Measurements from ENCODE around the gene ENPP1.

The ENPP1 gene

GRCh38 chr6:131787766-131788712 is 19.8 kb upstream of the ENPP1 start:
- peak; percentile 88 for DNase-seq

DNA sequence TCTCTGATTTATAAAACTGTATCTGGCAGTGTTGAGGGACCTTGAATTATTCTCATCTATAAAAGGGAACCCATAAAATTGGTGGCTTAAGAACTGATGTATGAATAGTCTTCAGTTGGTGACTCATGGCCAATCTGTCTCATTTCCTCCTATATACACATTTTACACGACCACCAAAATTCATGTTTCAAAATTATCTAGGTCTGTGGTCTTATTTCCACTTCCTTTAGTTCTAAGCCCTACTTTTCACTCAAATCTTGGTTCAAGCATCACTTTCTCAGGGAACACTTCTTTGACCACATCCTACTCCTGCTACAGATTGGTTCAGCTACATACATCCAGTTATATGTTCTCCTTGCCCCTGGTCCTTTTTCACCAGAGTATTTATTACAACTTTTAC is 18.6 kb upstream of the ENPP1 start:
- DNase-seq = no peak

- DNase-seq = no peak
Measured at GRCh38 chr6:131791476-131791875, 16.3 kb upstream of the ENPP1 start.

DNA sequence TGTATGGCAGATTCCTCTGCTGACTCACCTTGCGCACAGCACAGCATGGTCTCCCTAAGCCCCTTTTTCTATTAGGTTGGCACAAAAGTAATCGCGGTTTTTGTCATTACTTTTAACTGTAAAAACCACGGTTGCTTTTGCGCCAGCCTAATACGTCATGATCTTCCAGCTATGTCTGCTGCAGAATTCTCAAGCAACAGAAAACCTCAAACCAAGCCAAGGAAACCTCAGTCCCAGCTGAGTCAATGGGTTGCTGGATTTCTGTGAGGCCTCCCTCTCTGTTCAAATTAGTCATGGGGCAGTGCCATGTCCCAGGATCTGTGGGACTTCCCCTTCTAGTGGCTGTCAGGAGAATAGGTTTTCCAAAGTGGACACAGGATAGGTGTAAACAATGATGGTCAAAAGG is 15.7 kb upstream of the ENPP1 start:
- DNase-seq = no peak

DNA sequence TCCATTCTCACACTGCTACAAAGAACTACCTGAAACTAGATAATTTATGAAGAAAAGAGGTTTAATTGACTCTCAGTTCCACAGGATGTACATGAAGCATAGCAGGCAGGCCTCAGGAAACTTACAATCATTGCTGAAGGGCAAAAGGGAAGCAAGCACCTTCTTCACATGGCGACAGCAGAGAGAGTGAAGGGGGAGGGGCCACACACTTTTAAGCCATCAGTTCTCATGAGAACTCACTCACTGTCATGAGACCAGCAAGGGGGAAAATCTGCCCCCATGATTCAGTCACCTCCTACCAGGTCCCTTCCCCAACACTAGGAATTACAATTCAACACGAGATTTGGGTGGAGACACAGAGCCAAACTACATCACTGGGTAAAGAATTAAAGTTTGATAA is 12.5 kb upstream of the ENPP1 start:
- DNase-seq = no peak

GRCh38 chr6:131802347-131802746 is 5.5 kb upstream of the ENPP1 start:
- no peak for DNase-seq

GRCh38 chr6:131803007-131803769 is 4.6 kb upstream of the ENPP1 start:
- no peak for DNase-seq

- DNase-seq = no peak
Measured at GRCh38 chr6:131804131-131804530, 3.7 kb upstream of the ENPP1 start.

- DNase-seq = no peak
Measured at GRCh38 chr6:131807321-131807643, 538 bp upstream of the ENPP1 start.

DNA sequence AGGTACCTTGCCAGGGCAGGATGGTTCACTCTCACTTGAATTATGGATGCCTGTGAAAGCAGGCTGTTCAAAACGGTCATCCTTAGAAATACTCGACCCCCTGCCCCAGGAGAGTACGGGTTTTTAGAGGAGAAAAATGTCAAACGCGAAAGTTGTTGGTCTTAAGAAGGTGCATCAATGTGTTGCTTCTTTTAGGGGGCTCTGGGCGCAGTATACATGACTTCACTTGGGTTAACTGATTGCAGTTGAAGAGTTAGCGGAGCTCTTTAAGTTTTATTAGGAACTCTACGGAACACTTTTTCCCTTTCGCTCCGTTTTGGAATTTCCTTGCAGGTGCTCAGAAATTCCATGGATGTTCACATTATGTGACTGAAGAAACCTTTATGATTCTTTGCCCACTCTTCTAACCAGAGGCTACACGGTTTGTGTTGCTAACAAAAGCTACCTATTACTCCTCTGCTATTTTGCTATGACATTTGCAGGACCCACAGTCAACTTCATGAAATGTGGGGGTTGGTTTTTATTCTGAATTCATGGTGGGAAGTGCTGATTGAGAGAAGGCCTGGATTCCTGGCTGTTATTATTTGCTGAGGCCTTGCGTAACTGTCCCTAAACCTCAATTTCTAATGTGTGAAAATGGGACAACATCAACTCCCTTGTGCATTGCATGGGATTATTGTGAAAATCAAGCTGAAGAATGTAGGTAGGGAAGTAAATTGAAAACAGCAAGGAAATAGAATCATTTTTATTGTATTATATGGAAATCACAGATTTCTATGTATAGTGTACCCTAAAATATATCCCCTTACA is 845 bp downstream of the ENPP1 start:
- DNase-seq = no peak

- DNase-seq = no peak
Measured at GRCh38 chr6:131811500-131811899, 3.7 kb downstream of the ENPP1 start.

DNA sequence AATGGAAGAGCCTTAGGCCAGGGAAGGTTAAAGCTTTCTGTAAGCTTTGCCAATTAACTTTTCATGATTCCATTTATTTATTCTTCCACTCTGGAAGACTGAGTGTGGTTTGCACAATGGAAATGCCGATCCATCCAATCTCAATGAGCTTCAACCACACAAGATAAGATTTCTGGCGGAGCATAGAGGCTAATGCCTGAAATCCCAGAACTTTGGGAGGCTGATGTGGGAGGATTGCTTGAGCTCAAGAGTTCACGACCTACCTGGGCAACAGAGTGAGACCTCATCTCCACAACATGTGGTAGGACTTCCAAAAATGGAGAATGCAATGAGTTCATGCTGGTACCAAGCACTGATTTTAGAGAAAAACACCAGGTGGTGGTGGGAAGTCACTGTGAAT is 6.2 kb downstream of the ENPP1 start:
- DNase-seq = no peak

- no peak for DNase-seq
Measured at GRCh38 chr6:131816869-131817268, 9.0 kb downstream of the ENPP1 start.

GRCh38 chr6:131819572-131820124 is 11.8 kb downstream of the ENPP1 start:
- DNase-seq = peak; percentile 48

DNA sequence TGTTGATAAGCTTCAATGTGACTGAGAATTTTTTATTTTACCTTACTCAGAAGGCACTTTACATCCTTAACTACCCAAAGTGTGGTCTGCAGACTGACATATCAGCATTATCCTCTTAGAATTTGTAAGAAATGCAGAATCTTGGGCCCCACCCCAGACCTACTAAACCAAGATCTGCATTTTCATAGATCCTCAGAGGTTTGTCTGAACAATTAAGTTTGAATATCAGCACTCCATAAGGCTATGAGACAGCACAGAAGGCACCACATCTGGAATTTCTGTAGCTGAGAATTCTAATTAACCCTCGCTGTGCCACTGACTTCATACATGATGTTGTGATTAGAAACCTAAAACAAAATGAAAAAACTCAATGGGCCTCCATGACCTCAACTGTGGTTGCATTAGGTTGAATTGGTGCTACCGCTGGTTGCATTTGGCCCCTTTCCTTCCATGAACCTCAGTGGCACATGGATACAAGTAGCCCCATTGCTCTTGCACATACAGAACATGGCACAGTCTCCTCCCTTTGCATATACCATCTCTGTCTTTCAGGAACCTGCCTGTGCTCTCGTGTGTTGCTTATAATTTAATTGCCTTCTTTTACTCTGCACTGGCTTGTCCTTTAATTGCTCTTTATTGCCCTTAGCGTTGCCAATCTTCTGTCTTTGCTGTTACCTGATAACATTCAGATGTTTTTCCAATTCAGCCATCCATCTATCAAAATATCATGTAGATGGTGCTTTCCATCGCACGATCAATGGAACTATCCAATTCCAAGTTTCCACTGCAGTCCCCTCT is 13.4 kb downstream of the ENPP1 start:
- DNase-seq = no peak

GRCh38 chr6:131822119-131822518 is 14.3 kb downstream of the ENPP1 start:
- no peak for DNase-seq

DNA sequence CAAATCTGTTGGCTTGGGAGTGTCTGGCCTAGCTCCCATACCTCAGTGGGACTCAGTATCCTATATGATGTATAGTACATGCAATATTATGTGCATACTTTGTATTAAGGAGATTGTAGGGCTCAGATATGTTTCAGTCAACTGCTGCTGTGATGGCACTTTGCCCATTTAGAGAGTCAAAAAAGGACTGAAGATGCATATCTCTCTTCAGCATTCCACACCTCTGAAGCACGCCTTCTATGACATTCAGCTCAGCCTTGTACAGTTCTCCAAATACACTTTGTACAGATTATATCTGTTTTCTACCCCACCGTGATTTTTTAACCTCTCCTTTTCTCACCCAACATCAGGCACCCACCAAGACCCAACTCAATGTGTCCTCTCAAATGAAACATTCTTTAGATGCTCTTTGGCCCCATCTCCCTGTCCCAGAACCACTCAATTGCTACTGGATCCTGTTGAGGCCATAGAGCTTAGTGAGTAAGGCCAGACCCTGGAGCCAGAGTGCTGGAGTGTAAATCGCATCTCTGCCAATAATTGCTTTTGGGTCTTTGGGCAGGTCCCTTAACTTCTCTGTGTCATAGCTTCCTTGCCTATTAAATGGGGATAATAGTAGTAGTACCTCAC is 15.6 kb downstream of the ENPP1 start:
- no peak for DNase-seq

GRCh38 chr6:131825946-131826345 is 18.1 kb downstream of the ENPP1 start:
- no peak for DNase-seq

DNA sequence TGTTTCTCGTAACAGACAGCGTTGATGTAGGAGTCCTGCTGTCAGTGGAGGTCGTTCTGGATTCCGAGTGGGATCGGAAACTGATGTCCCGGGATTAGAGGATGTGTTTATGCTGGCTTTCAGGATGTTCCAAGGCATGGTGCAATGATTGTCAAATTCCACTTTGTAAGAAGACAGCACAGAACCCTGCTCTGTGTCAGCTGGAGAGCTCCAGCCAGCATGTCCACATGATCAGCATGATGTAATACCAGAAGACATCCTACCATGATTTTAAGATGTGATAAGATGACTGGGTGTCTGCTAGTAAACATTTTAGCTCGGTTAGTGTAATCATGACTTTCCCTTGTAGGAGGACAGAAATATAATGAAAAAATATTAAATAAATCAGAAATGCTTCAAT is 20.3 kb downstream of the ENPP1 start:
- no peak for DNase-seq

GRCh38 chr6:131828951-131829350 is 21.1 kb downstream of the ENPP1 start:
- no peak for DNase-seq

DNA sequence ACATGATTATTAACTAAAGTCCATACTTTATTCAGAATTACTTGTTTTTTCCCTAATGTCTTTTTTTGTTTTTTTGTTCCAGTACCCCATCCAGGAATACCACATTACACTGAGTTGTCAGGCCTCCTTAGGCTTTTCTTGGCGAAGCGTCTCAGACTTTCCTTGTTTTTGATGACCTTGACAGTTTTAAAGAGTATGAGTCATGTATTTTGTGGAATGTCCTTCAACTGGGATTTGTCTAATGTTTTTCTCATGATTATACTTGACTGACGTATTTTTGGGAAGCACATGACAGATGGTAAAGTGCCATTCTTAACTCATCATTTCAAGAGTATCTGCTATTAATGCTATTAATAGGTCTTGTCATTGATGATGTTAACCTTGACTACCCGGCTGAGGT is 23.6 kb downstream of the ENPP1 start:
- no peak for DNase-seq

DNA sequence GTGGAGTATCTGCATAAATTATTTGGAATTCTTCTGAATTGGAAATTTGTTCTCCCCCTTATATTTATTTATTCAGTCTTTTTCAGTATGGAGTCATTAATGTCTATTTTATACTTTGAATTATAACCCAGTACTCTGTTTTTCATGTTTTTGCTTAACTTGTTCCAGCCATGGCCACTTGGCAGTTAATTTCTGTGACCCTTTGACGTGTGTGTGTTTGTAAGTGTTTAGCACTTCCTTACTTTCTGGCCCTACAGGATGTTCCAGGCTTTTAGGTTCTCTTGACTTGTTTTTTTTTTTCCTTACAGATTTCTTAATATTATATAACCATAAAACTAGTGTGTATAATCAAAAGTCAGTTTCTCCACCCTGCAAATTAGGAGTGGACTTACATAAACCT is 24.1 kb downstream of the ENPP1 start:
- DNase-seq = no peak

Measured in right hindlimb (tissue), 1 donor.